ENCODE measurements around the gene RENBP.
A peak's percentile ranks its signal among the peaks of the same experiment; 100 is the strongest.

RENBP gene

DNA sequence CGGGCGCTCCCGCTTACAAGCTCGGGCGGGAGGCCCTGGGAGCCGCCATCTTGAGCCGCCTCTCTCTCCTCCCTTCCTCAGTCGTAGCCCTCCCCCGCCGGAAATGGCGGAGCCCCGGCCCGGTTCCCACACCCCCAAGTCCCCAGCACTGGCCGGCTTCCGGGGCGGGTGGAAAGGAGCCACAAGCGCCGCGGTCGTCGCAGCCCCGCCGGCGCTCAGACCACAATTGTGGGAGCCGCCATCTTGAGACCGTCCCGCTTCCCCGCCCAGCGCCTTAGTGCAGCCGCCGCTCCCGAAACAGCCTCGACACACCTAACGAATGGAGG lies 26.6 kb upstream of the RENBP start:
- DNase-seq (ENCODE audit: low read depth in 1 of 2, low spot score in 1 of 2) = peak; percentile 69 to 87

DNA sequence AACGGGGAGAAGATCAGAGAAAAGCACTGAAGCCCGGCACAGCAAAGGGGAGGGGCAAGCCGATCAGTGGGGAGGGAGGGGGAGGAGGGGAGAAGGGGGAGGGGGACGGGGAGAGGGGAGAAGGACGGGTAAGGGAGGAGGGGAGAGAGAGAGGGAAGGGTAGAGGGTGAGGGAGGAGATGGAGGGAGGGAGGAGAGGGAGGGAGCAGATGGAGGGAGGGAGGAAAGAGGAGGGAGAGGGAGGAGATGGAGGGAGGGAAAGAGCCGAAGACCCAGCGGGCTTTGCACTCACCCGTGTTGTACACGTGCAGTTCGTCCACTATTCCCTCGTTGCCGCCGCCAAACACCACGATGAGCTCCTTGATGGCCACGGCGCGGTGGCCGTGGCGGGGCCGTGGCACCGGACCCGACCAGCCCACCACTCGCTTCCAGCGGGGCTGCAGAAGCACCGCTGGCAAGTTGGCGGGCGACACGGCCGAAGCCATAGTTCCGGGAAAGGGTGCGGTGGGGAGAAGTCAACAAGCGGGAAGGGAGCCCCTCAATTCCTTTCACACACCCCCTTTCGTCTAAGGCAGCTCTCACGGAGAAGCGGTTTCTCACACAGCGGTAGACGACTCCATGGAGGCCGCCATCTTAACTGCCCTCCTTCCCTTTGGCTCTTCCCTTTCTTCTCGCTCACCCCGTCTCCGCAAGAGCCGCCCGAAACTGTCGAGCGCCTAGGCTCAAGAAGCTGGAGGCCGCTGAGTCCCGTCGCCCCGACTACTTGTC lies 26.1 kb upstream of the RENBP start:
- no peak for DNase-seq (ENCODE audit: low read depth in 1 of 2, low spot score in 1 of 2)

DNA sequence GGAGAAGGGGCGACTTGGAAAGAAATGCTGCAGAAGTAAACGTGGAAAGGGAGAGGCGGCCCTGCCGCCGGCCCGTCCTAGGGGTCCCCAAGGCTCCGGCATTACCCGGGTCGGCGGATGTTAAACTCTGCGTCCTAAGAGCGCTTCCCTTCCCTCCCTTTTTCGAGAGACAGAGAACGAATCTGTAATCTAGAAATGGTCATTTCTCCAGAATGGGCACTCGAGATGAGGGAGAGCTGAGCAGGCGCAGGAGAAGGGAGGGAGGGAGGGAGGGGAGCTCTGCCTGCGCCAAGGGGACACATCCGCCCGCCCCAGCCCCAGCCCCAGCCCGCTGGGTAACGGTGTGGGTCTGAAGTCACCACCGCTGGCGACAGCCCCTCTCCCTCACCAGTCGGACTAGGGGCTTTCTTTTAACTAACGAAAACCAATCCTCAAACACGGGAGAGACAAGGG lies 25.5 kb upstream of the RENBP start:
- no peak for DNase-seq (ENCODE audit: low read depth in 1 of 2, low spot score in 1 of 2)

DNA sequence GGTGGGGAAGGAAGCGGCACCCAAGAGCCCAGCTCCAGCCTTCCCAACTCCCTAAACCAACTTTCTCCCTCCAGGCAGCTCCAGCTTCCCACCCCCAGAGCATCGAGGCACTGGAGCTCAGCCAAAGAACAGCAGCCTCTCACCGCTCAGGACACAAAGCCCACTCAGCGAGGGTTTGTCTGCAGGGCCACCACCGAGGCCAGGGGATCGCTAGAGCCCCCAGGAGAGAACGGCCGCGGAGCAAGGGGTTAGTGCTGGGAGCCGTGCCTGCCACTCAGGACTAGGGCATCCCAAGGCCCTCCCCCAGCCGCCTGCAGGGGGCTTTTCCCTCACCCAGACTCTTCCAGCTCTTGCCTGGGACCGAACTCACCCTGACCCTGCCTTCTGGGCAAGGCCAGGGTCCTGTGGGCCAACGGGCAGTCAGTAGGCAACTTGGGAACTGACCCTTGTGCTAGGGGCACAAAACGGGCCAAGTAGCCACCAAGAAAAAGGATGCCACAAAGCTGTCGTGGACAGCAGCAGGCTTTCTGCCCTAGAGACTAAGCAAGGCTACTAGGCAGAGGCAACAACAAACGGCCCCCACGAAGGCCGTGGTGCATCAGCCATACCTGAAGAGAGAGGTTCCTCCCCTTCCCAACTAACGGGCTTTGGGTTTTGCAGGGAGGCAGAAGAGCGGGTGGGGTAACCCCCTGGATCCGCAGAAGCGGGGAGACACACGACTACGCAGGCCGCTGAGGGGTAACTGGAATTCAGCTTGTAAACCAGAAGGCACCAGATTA lies 24.9 kb upstream of the RENBP start:
- no peak for DNase-seq (ENCODE audit: low read depth in 1 of 2, low spot score in 1 of 2)

DNA sequence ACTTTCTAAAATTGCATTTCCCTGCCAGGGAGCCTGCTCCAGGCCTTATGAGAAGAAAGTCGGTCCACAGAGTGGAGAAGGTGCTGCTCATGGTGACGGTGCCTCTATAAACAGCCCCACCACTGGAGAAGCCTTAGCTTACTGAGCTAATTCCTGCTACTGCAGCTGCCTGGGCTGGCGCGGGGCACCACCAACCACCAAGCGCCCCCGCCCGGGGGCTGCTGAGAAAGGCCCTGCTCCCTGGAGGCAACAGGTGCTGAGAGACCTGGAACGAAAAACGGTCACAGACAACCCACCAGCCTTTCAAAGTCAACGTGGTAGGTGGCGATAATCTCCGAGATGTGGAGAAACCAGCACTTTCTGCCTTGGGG lies 24.3 kb upstream of the RENBP start:
- DNase-seq (ENCODE audit: low read depth in 1 of 2, low spot score in 1 of 2) = no peak

DNA sequence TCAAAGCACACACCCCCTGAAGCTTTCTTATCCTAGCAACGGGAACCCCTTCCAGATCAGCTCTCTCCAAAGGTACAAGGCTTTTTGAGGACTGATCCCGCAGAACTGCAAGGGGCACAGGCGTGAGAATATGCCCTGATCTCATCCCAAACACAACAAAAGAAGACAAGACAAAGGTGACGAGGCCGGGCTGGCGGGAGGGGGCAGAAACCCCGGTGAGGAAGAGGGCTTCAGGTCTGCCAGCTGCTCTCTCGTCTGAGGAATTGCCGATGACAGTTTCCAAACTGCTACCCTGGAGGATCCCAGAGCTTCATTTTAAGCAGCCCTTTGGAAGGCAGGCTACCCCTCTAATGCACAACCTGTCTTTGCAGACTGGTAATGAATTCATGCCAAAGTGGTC lies 23.8 kb upstream of the RENBP start:
- no peak for DNase-seq (ENCODE audit: low read depth in 1 of 2, low spot score in 1 of 2)

DNA sequence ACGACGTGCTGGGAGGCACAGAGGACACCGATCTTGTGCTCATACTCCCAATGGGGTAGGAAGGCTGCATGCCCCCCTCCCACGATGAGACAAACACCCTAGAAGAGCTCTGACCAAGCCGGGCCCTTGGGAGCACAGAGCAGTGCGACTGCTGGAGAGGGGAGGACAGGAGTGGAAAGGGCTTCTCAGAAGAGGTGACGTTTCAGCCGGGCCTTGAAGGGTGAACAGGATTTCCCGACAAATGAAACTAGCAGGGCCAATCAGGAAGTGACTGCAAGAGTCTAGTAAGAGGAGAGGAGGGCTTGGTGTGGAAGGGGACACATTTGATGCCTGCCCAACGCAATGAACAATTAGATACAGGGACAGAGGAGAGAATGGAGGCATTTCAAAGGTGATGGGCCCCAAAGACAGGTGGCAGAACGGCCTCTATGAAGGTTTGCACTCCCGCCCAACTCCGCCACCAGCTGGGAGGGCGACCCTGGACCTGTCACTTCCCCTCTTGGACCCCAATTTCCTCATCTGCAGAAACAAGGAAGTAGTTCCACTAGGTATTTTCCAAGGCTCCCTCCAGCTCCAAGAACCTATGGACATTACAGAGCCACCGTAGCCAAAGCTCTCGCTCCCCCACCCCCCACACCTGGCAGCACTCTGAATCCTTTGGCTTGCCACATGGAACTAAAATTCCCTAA lies 23.2 kb upstream of the RENBP start:
- DNase-seq (ENCODE audit: low read depth in 1 of 2, low spot score in 1 of 2) = no peak

DNA sequence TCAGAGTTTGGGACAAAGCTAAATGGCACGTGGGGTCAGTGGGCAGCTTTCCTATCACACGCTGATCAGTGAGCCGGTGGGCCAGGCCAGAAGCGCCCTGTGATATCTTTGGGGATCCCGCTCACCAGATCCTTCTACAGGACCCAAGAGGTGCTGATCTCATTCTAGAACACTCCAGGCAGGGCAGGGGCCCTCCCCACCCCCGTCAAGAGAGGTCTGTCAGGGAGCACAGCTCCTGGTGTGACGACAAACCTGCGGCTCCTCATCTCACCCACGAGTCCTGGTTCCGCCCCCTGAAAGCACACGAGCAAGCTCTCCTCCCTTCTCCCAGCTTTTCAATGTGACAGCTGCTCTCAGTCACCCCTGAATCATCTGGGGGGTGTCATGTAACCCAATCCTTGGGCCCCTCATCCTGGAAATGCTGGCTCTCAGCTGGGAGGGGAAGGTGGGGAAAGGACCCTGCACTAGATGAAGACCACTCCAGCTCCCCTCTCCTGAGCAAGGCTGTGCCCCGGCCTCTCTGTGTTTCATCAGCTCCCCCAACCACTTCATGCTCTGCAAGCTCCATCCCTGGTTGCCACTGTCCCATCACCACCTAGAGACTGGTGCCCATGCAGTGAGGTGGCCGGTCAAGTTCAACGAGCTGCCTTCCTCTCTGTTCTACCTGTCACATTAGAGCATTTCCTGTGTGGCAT lies 22.5 kb upstream of the RENBP start:
- no peak for DNase-seq (ENCODE audit: low read depth in 1 of 2, low spot score in 1 of 2)

DNA sequence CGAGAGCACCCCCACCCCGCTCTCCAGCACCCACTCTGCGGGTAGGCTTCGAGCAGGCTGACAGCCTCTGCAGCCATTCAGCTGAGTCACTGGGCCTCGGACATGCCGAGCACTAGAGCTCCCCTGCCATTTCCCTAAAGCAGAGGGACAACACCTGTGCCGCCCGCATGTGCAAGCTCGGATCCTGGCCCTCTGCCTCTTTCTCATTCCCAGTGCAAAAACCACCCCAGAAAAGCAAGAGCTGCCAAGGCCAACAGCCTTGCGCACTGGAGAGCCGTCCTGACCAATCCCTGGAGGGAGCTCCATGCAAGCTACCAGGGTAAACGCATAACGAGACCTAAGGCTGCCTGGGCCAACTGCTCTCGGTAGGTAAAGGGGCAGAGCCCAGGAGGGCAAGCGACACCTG lies 21.8 kb upstream of the RENBP start:
- no peak for DNase-seq (ENCODE audit: low read depth in 1 of 2, low spot score in 1 of 2)

DNA sequence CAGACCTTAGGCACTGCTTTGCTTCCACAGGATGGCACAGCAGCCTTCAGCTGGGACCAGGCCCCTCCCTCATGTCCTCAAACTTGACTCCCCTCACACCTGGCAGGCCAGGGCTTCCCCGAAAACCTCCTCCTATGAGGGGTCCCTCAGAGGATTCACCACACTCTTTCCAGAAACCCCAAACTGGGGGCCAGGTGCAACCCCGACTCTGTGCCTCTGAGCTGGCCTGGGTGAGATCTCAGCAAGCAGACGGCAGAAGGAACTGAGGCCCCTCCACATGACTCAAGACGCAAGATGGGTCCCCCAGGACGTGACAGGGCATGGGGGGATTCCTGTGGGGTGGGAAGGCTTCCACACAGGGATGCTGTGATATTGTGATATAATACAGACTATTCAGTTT lies 21.0 kb upstream of the RENBP start:
- no peak for DNase-seq (ENCODE audit: low read depth in 1 of 2, low spot score in 1 of 2)

DNA sequence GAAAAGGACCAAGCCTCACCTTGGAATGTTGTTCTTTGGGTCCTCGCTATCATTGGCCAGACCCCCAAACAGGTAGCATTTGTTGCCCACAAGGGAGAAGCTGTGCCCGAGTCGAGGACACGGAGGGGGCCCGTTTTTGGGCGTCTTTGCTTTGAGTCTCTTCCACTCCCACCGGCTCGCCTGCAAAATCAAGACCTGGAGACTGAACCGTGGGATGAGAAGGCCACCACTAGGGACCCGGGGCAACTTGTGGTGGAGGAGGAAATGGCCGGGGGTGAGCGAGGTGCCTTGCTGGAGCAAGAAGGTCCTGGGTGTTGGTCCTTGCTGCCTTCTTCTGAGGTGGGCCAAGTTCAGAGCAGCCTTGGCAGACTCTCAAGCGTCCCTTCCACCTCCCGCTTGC lies 19.7 kb upstream of the RENBP start:
- no peak for DNase-seq (ENCODE audit: low read depth in 1 of 2, low spot score in 1 of 2)

DNA sequence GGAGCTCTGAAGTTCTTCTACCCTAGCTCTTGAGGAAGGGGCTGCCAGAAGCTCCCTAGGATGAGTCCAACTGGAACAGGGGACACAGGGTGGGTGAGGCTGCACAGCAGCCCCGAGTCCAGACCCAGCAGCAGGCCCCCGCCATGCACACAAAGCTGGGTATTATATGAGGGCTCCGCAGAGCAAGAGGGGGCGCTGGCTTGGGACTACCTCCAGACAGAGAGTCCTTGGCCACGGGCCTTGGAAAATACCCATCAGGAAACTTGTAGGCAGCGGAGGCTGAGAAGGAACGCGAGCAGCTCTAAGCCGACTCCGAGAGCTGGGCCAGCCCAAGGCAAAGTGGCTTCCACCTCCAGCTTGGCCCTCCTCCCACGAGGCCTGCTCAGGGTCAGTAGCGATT lies 19.1 kb upstream of the RENBP start:
- no peak for DNase-seq (ENCODE audit: low read depth in 1 of 2, low spot score in 1 of 2)

DNA sequence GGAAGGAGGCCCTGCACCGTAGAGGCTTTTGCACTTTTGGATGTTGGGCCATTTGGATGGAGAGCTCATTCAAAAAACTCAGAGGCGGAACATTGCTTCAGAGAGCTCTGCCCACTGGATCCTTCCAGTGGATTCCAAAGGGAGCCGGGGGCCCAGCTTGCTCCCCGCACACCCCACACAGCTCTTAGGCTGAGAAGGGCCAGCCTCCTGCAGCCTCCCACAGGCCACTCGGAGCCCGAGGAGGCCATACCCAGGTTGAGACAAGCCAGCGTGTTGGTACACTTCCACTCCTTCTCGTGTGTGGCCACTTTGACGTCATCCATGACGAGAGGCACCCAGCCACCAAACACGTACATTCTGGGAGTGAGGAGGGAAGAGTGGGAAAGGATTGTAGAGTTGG lies 16.8 kb upstream of the RENBP start:
- no peak for DNase-seq (ENCODE audit: low read depth in 1 of 2, low spot score in 1 of 2)

DNA sequence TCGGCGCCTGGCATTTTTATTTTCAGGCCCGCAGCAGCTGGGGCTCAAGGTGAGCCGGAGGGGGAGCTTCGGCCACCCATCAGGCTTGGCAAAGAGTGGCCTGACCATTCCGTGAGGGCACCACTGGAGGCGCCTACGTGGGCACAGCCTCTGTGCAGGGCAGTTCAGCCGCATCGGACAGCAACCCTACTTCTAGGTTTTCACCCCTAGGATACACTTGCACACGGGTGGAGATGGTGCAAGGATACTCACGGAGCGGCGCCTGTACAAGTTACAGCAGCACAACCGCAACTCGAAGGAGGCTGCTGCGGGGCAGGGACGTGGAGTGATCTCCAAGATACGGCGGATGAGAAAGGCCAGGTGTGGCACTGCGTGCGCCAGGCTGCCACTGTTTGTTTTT lies 16.3 kb upstream of the RENBP start:
- DNase-seq (ENCODE audit: low read depth in 1 of 2, low spot score in 1 of 2) = no peak

DNA sequence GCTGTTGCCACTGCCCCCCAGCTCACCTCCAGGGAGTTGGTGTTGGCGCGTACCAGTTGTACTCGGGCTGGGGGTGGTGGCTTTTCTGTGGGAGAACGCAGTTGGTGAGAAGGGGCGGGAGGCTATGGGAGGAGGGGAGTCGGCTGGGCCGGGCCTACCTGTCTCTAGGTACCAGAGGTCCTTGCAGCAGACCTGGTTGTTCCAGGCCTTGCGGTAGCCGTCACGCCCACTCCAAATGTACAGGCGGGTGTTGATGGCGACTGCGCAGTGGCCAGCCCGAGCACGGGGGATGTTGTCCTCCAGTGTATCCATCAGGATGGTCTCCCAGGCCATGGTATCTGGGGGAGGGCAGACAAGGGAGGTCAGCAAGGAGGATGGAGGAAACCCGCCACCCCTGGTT lies 15.6 kb upstream of the RENBP start:
- DNase-seq (ENCODE audit: low read depth in 1 of 2, low spot score in 1 of 2) = no peak

DNA sequence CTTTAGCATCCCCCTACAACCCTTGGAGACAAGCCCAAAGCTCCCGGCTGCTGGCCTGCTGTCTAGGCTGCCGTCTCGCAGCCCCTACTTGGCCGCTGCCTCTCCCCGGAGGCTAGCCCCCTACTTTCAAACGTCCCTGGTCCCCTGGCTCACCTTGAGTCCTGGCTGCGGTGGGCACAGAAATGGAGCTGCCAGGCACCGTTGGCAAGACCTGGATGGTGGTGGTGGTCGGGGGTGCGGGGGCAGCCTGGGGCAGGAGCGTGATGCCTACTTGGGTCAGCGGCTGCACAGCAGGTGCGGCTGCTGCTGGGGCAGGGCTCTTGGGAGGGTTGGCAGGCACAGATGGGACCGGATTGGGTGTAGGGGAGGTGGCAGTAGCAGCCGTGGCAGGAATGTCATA lies 15.2 kb upstream of the RENBP start:
- no peak for DNase-seq (ENCODE audit: low read depth in 1 of 2, low spot score in 1 of 2)

DNA sequence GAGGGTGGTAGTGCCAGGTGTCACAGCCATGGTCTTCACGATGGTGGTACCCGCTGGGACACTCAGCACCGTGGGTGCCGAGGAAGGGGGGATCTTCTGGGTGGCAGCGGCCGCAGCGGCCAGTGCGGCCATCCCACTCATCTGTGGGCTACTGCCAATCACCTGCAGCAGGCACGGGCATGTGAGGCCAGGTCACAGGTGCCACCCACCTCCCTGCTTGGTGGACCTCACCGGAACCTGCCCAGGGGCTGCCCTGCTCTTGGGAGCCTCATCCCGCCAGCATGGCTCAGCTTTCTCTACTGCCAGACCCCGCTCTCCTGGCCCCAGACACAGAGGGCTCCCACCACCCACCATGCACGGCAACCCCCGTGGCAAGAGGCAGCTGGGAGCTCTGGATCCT lies 14.2 kb upstream of the RENBP start:
- no peak for DNase-seq (ENCODE audit: low read depth in 1 of 2, low spot score in 1 of 2)

DNA sequence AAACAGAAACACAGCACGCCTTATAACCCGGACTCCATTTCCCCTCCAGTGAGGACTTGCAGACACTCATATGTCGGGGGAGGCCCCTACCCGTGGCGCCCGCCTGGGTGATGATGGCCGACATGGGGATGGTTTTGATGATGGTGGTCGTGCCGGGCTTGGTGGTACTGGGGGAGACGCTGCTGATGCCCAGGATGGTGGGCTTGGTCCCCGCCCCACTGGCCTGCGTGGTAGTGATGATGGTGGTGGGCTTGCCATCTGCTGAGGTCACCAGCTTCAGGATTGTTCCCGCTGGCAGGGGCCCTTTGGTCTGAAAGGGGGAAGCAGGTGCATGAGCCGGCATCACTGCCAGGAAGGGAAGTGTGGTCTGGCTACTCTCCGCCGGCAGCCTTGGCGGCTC lies 12.8 kb upstream of the RENBP start:
- DNase-seq (ENCODE audit: low read depth in 1 of 2, low spot score in 1 of 2) = no peak

DNA sequence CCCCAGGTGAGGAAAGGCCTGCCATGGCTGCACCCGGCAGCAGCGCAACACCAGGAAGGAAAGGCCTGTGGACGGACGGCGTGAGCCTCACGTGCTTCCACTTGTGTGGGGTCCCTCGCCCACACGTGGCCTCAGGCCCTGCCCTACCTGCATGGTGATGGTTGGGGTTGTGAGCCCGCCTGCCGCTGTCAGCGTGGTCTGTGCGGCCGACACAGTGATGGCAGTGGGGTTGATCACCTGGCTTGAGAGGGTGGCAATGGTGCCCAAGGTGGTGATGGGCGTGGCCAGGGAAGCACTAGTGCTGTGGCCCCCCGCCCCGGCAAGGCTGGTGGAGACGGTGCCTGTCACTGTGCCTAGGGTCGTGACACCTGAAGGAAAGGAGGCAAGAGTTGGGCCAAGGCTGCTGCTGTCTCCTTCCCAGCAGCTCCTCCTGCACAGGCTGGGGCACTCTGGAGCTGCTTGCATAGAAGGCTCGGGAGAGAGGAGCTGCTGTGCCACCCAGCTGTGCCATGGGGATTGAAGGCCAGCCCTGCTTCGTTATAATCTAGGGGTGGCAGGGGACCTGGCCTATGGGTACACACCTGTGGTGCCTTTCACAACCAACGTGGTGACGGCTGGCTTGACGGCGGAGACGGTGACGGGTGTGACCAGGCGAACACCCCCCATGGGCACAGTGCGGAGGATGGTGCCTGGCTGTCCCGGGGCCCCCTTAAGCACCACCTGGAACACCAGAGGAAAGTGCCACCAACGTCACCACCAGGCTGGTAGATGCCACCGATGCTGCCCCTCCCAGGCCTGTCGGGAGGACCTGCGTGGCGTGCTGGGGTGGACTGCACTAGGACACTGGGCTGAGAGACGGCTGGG lies 11.8 kb upstream of the RENBP start:
- DNase-seq (ENCODE audit: low read depth in 1 of 2, low spot score in 1 of 2) = no peak

DNA sequence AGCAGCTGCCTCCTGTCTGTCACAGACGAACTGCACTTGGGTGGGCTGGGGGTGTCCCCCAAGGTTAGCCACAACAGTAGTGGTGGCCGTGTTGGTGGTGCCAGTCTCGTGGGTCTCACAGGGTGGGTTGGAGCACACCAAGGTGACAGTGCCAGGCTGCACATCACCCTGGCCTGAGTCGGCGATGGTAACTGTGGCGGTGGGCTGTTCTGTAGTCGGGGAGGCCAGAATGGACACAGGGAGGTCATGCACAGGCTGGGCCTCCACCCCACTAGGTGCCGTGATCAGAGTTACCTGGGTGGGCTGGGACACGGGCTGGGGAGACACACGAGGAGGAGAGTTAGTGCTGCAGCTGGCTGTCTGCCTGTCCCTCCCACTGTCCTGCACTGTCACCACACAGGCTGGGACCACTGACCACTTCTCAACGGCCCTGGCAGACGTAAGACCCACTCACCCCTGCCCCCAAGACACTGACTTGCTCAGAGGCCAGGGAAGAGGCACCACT lies 10.8 kb upstream of the RENBP start:
- no peak for DNase-seq (ENCODE audit: low read depth in 1 of 2, low spot score in 1 of 2)
